Right lobe of liver (tissue), 6 donors: ENCODE results near the gene CDO1. TPM values are rescaled to one million over a fixed set of nuclear protein-coding genes. Genes with fewer than 3 reads are reported as not detected.

Experiments used
- ATAC-seq, 4 donors: fragments of 200-7000 bp; cut with Tn5 transposase; one replicate each; pipeline ENCODE4 v1.9.1; 2020; ENCODE audit warnings: mild to moderate bottlenecking in 4 of 4, moderate library complexity in 4 of 4
- DNase-seq, 3 donors: peaks; one replicate each; pipeline ENCODE4 v3.0.0-alpha.2; 2020
- H3K27ac ChIP-seq, 3 donors: fragments of 200-600 bp; one replicate each; pipeline ENCODE4 v1.8.0; 2022
- H3K27me3 ChIP-seq, 2 donors: fragments of 200-600 bp; one replicate each; pipeline ENCODE4 v1.8.0; 2022
- H3K36me3 ChIP-seq, 4 donors: fragments of 200-600 bp; sonication (generic) in 1 of 4; one replicate each; pipeline versions ENCODE4 v1.5.1 to v1.8.0; 2017 to 2022; ENCODE audit warnings: control low read depth in 1 of 4
- H3K4me1 ChIP-seq, 4 donors: fragments of 200-600 bp; sonication (generic) in 1 of 4; one replicate each; pipeline versions ENCODE4 v1.5.1 to v1.8.0; 2017 to 2022; ENCODE audit warnings: control low read depth in 1 of 4
- H3K4me3 ChIP-seq, 3 donors: fragments of 200-600 bp; one replicate each; pipeline ENCODE4 v1.8.0; 2022
- H3K9me3 ChIP-seq, 4 donors: fragments of 200-600 bp; sonication (generic) in 1 of 4; one replicate each; pipeline versions ENCODE4 v1.5.1 to v1.8.0; 2017 to 2022; ENCODE audit warnings: control low read depth in 1 of 4
- POLR2A ChIP-seq: fragments of 450-650 bp; IDR thresholded peaks from one replicate; pipeline ENCODE4 v1.6.1; 2017; ENCODE audit warnings: antibody characterized with exemption, mild to moderate bottlenecking
- WGBS: methylation state at CpG from one replicate; pipeline ENCODE4 v1.1.6; 2018; ENCODE audit warnings: low coverage, low lambda C conversion rate; ENCODE audit not compliant: insufficient coverage; ENCODE audit errors: missing lambda C conversion rate; 5-methylcytosine and 5-hydroxymethylcytosine counted together
- intact Hi-C, 2 donors: fragments of 100-400 bp; cut with DNase I; formaldehyde crosslinking; loops; one replicate each; pipeline versions ENCODE4 v1.11.2 to v1.14.1; 2022
- long read RNA-seq: library from polyadenylated mRNA; unstranded; transcript quantifications from one replicate; pipeline ENCODE4 v2.0.0, GENCODE V29; 2019
- total RNA-seq, 6 experiments: library from RNA; depleted of rRNA in 2 of 6; stranded (reverse); fragments of >200 nt in 2 of 6; fragmentation: NEBNext Ultra II Directional in 3 of 6; extraction: Animal tissue kit (Norgen Biotek cat#: 25700) in 3 of 6; gene quantifications; one replicate each; pipeline versions ENCODE4 v1.1.0 to v1.2.4, GENCODE V29; 2016 to 2023
- TF ChIP-seq, protein P1 (sequence below), 4 donors: fragments of 200-600 bp in 3 of 4; fragments of 450-650 bp in 1 of 4; IDR thresholded peaks; one replicate each; pipeline versions ENCODE4 v1.5.1 to v1.8.0; 2016 to 2022; ENCODE audit warnings: antibody characterized with exemption in 4 of 4, mild to moderate bottlenecking in 2 of 4
- donor health status: DM: no; HTN: yes; CAD: no.
- donor health status: DM: no; HTN: no; CAD: no.
- donor health status: DM: no; HTN: no; CAD: no.
- donor health status: DM: no; HTN: yes; CAD: no.
- donor health status: DM: no; HTN: yes; CAD: no.

Gene CDO1
- 100 to 1,000 TPM in 5 of 6 experiments, 10 to 100 TPM in 1; 98.9 to 260 (median 154) TPM for total RNA-seq
- long read RNA-seq, transcript CDO1-201 (5 exons, 1,860 nt): major isoform, 20 of 25 reads
- long read RNA-seq, partial matches to known transcripts: 2 of 25 reads
- long read RNA-seq, other reads (novel, unspliced or antisense): 3 of 25 reads

DNA sequence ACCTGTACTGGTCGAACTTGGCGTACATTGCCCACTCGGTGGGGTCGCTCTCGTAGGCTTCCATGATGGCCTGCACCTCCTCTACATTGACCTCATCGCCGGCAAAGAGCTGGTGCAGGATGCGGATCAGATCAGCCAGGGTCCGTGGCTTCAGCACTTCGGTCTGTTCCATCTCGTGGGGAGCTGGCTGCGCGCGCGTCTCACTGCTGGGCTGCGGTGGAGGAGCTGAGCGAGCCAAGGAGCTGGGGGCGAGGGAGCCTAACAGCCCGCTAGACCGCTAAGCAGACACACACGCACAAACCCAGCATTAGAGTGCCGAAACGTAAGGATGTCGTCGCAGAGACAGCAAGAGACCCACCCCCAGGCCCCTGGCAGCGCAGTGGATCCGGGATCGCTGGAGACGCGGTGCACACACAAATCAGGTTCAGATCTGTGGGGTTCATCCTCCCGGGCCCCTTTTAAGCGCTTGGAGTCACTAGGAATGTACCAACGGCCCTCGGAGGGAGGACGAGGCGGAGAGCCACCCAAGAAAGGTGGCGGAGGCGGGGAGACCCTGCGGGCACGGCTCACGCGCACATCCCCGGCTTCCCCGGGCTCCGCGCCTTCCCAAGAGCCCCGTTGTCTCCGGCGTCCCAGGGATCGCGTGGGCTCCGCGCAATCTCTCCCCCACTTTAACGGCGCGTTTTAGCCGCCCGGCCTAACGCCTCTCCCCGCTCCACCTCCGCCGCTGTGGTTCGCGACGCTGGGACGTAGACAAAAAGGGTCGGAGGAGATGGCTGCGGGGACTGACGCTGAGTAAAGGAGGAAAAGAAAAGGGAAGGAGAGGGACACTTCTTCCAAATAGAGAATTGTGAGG, at the start of gene CDO1:
Gene CDO1, minus strand, starts transcription at position 434 of the 856 bp plus-strand sequence. Its CDS starts 262 bp downstream, at position 172.
- Histone ChIP-seq H3K4me1 (peaks cover 0 to 34% (median 2%) of the 10 kb centered on the region in 4 donors), H3K27me3 (no peaks in the 10 kb centered on the region), H3K27ac (peak within 1 kb of the TSS; percentile 83 to 96 (median 96)), H3K36me3 (peaks cover 0 to 12% (median 1%) of the 10 kb centered on the region in 4 donors), H3K9me3 (no peaks in the 10 kb centered on the region), H3K4me3 (peak within 1 kb of the TSS; percentile 60 to 78 (median 68))
- DNase-seq: peak; percentile 77 to 90 (median 86)
- TF ChIP-seq, protein P1, sequence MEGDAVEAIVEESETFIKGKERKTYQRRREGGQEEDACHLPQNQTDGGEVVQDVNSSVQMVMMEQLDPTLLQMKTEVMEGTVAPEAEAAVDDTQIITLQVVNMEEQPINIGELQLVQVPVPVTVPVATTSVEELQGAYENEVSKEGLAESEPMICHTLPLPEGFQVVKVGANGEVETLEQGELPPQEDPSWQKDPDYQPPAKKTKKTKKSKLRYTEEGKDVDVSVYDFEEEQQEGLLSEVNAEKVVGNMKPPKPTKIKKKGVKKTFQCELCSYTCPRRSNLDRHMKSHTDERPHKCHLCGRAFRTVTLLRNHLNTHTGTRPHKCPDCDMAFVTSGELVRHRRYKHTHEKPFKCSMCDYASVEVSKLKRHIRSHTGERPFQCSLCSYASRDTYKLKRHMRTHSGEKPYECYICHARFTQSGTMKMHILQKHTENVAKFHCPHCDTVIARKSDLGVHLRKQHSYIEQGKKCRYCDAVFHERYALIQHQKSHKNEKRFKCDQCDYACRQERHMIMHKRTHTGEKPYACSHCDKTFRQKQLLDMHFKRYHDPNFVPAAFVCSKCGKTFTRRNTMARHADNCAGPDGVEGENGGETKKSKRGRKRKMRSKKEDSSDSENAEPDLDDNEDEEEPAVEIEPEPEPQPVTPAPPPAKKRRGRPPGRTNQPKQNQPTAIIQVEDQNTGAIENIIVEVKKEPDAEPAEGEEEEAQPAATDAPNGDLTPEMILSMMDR (IDR thresholded peaks at IDR 0.05): no peak
- TF ChIP-seq POLR2A: peak; percentile 86
- intact Hi-C loops: no loop called here
- peak; percentile 86 to 94 (median 88) for ATAC-seq
- 3% methylated on average over 32 of the region's 69 CpGs for WGBS

DNA sequence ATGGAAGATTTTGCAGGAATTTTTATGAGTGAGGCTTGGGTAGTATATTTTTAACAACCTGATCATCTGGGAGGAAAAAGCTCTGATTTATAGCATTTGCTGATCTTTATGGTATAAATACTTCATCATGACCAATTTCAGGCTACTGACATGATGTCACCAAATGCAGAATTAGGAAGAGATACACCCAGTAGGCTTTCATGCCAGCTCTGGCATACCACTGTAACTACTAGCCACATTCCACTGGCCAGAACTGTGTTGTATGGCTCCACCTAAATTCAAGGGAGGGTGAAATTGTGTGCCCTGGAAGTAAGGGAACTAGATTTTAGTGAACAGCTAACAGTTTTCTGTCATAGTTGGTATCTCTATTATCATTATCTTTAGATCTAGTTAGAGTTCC, 42.9 kb upstream of the CDO1 start:
- no peak overlapping the region for H3K4me3 ChIP-seq
- no peaks in the 10 kb centered on the region for H3K36me3 ChIP-seq
- H3K9me3 ChIP-seq: peaks cover 0 to 4% (median 0%) of the 10 kb centered on the region in 4 donors
- peaks cover 0 to 16% (median 7%) of the 10 kb centered on the region in 4 donors for H3K4me1 ChIP-seq
- no peaks in the 10 kb centered on the region for H3K27me3 ChIP-seq
- intact Hi-C loops: no loop called here
- TF ChIP-seq POLR2A: no peak
- TF ChIP-seq, protein P1 (IDR thresholded peaks at IDR 0.05): no peak
- DNase-seq (no peak), ATAC-seq (no peak)
- no peak overlapping the region for H3K27ac ChIP-seq

DNA sequence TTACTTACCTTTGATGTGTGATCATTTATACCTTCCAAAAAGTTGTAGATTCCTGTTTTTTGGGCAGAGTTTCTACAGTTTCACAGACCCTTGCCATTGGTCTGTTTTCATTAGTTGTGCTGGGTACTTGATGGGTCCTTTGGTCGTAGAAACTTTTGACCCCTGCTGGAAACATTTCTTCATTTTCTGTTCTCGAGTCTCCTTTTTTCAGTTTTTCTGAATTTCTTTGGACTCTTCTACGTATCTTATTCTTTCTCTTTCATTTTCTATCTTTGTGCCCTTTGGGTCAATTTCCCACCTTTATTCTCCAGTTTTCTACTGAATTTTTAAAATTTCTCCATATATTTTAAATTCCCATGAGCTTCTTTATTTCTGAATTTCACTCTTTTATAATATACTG, 41.9 kb upstream of the CDO1 start:
- peaks cover 0 to 6% (median 0%) of the 10 kb centered on the region in 4 donors for H3K9me3 ChIP-seq
- H3K4me1 ChIP-seq: peaks cover 0 to 16% (median 7%) of the 10 kb centered on the region in 4 donors
- H3K36me3 ChIP-seq: no peaks in the 10 kb centered on the region
- DNase-seq: no peak
- intact Hi-C loops: no loop called here
- no peak overlapping the region for H3K4me3 ChIP-seq
- no peaks in the 10 kb centered on the region for H3K27me3 ChIP-seq
- TF ChIP-seq POLR2A: no peak
- TF ChIP-seq, protein P1 (IDR thresholded peaks at IDR 0.05): no peak
- WGBS: 64% methylated on average over 3 of the region's 3 CpGs
- no peak for ATAC-seq
- H3K27ac ChIP-seq: no peak overlapping the region

DNA sequence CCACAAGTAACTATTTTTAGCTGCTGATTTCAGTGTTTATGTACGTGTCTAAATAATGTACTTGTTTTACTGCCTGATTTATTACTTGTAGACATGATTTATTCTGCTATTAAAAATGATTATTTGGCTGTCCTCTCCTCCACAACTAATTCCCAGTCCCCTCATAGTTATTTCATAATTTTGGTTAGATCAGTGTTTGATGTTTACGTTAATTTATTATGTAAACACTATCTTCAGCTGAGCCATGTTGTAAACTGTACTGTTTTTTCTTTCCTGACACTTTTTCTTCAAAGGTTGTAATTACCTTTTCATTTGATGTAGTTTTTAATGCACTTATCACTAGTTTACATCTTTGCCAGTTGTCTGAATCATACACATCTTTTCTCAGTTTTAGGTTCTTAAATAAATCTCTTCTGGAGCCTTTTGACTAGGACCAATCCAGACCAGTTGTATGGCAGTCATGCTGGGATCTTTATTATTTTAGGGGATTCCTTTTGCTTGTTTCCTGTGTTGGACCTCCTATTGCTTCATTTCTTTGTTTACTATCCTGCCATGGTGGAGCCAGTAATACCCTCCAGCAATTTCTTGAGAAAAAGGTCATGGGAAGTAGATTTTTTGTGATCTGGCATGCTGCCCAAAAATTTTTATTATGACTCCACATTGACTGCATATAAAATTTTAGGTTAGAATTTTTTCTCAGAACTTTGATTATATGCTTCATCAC, 41.3 kb upstream of the CDO1 start:
- WGBS: 66% methylated on average over 2 of the region's 2 CpGs
- Histone ChIP-seq H3K9me3 (peaks cover 0 to 5% (median 0%) of the 10 kb centered on the region in 4 donors), H3K4me1 (peaks cover 0 to 16% (median 7%) of the 10 kb centered on the region in 4 donors), H3K27me3 (no peaks in the 10 kb centered on the region), H3K27ac (no peak overlapping the region), H3K4me3 (no peak overlapping the region), H3K36me3 (no peaks in the 10 kb centered on the region)
- intact Hi-C loops: no loop called here
- no peak for TF ChIP-seq POLR2A
- TF ChIP-seq, protein P1 (IDR thresholded peaks at IDR 0.05): no peak
- no peak for DNase-seq
- no peak for ATAC-seq
